ENCODE data around the gene RAD51B.

DNA sequence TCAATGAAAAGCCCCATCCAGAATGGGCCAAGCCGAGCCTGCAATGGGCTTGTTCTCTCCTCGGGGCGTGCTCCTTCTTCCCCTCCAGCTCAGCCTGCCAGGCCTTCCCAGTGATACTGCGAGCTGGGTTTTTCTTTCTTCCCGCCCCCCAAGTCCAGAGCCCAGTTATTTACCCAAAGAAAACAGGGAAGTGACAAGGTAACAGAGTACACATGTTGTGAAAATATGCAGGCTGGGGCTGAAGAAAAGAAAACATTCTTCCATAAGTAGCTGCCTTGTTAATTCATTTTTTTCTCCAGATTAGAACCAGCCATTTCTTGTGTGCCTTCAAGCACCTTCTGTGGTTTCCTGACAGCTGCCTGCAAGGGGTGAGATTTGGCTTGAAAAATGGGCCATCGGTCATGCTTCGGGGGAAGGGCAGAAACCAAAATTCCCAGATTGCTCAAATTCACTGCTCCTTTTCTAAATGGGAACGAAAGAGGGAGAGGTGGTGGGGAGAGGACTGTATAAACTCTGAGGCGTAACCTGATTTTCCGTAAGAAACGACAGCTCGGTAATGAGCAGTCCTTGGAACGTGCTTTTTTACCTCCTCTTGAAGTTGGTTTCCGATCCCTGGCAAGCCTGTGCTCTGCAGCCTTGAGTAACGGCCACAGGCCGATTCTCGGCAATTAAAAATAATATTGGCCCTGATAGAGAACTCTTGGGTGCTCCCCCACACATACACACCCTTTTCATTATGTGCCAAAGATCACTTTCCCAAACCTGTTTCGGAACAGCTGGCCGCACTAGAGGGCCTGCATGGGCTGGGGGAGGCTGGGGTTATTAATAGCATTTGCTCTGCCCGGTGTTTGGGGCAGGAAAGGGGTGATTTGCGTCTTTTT is 743.9 kb downstream of the RAD51B start:
- TF ChIP-seq, protein P1, sequence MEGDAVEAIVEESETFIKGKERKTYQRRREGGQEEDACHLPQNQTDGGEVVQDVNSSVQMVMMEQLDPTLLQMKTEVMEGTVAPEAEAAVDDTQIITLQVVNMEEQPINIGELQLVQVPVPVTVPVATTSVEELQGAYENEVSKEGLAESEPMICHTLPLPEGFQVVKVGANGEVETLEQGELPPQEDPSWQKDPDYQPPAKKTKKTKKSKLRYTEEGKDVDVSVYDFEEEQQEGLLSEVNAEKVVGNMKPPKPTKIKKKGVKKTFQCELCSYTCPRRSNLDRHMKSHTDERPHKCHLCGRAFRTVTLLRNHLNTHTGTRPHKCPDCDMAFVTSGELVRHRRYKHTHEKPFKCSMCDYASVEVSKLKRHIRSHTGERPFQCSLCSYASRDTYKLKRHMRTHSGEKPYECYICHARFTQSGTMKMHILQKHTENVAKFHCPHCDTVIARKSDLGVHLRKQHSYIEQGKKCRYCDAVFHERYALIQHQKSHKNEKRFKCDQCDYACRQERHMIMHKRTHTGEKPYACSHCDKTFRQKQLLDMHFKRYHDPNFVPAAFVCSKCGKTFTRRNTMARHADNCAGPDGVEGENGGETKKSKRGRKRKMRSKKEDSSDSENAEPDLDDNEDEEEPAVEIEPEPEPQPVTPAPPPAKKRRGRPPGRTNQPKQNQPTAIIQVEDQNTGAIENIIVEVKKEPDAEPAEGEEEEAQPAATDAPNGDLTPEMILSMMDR (conservative IDR thresholded peaks at IDR 0.05 in 1 of 2, IDR thresholded peaks at IDR 0.05 in 1 of 2; ENCODE audit: low read depth in 1 of 2, low read length in 2 of 2): no peak
- TF ChIP-seq EZH2 (IDR thresholded peaks at IDR 0.05; ENCODE audit: low read length, missing control alignments): no peak
